HG03520 (cell line): ENCODE results near the gene PARP6.
"Not testable (repeated sequence)": the region's sequence is repeated elsewhere in the genome, so short reads cannot be mapped to it uniquely, and the experiment has no call there.

Experiments used
- ATAC-seq: cut with Tn5 transposase; IDR thresholded peaks from one replicate; pipeline ENCODE4 v1.9.1; 2021; ENCODE audit warnings: mild to moderate bottlenecking, moderate library complexity; ENCODE audit not compliant: unreplicated experiment

The PARP6 gene

GRCh38 chr15:72280751-72281150 lies 8.4 kb upstream of the PARP6 start:
- ATAC-seq: no peak

GRCh38 chr15:72278737-72279136 lies 6.4 kb upstream of the PARP6 start:
- no peak for ATAC-seq

- no peak for ATAC-seq
Observed at GRCh38 chr15:72276326-72276700, 4.0 kb upstream of the PARP6 start.

GRCh38 chr15:72275635-72276325 lies 3.4 kb upstream of the PARP6 start:
- ATAC-seq: not testable (repeated sequence)

- no peak for ATAC-seq
Observed at GRCh38 chr15:72272997-72273352, 621 bp upstream of the PARP6 start.

GRCh38 chr15:72271895-72272212 lies 500 bp downstream of the PARP6 start:
- no peak for ATAC-seq

GRCh38 chr15:72271221-72271620 lies 1.1 kb downstream of the PARP6 start:
- ATAC-seq: no peak

GRCh38 chr15:72269739-72270138 lies 2.6 kb downstream of the PARP6 start:
- no peak for ATAC-seq

GRCh38 chr15:72265031-72265430 lies 7.3 kb downstream of the PARP6 start:
- no peak for ATAC-seq

- ATAC-seq: no peak
Observed at GRCh38 chr15:72252663-72253299, 19.6 kb downstream of the PARP6 start.

- no peak for ATAC-seq
Observed at GRCh38 chr15:72249142-72249810, 23.1 kb downstream of the PARP6 start.

GRCh38 chr15:72248514-72248913 lies 23.8 kb downstream of the PARP6 start:
- ATAC-seq: no peak

GRCh38 chr15:72242775-72243370 lies 29.5 kb downstream of the PARP6 start:
- ATAC-seq: no peak

- no peak for ATAC-seq
Observed at GRCh38 chr15:72239652-72240051, 32.7 kb downstream of the PARP6 start.

- no peak for ATAC-seq
Observed at GRCh38 chr15:72238586-72238985, 33.8 kb downstream of the PARP6 start.

- no peak for ATAC-seq
Observed at GRCh38 chr15:72237853-72238224, 34.5 kb downstream of the PARP6 start.

- ATAC-seq: peak; percentile 69
Observed at GRCh38 chr15:72237029-72237852, 35.1 kb downstream of the PARP6 start.

- no peak for ATAC-seq
Observed at GRCh38 chr15:72236381-72237003, 35.9 kb downstream of the PARP6 start.

- ATAC-seq: no peak
Observed at GRCh38 chr15:72235298-72235697, 37.1 kb downstream of the PARP6 start.

GRCh38 chr15:72233769-72234168 lies 38.6 kb downstream of the PARP6 start:
- ATAC-seq: no peak
